Dermis microvascular lymphatic vessel endothelial cell (primary cell): ENCODE results near the gene COL4A2. TPM values are rescaled to one million over a fixed set of nuclear protein-coding genes. Genes with fewer than 3 reads are reported as not detected.

Experiments
- DNase-seq, 2 donors: peaks; one replicate each; pipeline versions ENCODE4 v3.0.0 to v3.0.0-alpha.2; 2010; ENCODE audit warnings: low read depth in 2 of 2
- total RNA-seq: library from RNA; depleted of rRNA; stranded (reverse); fragments of >200 nt; gene quantifications from 2 replicates; pipeline ENCODE4 v1.2.1, GENCODE V29; 2014

Gene COL4A2
- total RNA-seq, 1 donor from 2014 or later = 626 TPM

DNA sequence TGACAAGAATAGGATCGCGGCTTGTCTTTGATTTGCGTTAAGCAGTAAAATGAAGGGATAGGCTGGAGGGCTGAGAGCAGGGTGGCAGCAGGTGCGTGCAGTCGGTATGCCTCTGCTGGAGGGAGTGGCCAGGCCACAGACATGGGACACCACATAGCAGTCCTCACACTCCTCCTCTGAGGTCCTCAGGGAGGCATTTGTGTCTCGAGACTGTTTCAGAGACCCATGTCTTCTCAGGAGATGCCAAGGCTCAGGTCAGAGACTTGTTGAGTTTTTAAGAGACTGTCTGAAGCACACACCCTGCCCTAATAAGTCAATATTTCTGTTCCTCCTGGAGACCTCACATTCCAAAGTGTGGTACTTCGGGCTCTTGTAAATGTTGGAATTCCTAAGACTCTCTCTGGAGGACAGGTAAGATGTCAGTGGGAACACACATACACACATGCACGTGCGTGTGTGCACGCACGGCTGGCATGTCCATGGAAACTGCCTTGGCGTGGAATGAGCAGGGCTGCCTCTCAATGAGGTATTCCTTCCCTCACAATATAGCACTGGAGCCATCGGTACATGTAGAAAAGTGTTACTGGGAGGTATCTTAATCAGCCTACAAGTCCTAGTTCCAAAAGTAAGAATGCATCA is 46.4 kb downstream of the COL4A2 start:
- DNase-seq = no peak

DNA sequence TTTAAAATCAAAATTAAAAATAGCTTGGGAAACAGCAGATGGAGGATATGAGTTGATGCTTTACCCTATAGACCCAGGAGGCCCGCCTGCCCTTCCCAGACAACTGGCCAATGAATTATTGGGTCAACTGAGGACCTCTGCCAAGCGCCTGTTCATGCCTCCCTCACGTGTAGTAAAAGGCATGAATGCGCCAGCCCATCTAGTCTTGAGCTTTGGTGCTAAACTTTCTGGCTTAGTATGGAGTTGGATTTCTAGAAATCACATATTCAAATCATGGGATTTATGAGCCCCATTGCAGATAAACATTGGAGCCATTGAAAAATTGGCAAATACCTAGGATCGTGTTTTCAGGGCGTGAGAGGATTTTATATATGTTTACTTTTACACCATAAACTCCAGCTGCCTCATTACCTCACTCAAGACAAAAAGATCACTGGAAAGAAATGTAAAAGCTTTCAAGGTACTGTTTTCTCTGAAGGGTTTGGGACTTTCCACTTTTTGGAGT is 47.1 kb downstream of the COL4A2 start:
- DNase-seq = no peak

DNA sequence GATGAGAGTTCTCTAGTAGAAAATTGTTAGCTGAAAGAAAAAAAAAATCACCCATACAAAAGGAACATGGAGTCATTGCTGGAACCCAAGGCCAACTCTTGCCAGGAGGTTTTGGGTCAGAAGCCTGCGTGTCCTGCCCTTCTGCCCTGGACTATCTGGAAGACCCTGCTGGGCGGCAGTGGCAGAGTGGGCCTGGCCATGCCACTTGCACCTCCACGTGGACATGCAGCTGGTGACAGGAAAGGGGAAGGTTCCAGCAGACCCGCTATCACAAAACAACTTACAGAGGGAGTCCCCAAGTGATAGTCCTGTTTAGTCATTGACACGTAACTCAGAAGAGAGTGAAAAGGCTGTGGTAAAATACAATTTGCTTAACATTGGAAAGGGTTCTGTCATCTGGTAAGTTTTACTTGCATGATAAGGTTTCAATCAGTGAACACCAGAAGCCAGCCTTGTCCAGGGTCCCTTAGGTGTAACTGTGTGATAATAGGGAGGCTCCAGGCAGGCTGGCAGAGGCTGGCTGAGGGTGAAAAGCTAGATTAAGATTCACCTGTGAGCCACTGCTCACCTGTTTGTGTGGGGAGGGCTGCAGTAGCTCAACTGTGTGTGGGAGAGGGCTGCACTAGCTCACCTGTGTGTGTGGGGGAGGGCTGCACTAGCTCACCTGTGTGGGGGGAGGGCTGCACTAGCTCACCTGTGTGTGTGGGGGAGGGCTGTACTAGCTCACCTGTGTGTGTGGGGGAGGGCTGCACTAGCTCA is 47.8 kb downstream of the COL4A2 start:
- DNase-seq = no peak

DNA sequence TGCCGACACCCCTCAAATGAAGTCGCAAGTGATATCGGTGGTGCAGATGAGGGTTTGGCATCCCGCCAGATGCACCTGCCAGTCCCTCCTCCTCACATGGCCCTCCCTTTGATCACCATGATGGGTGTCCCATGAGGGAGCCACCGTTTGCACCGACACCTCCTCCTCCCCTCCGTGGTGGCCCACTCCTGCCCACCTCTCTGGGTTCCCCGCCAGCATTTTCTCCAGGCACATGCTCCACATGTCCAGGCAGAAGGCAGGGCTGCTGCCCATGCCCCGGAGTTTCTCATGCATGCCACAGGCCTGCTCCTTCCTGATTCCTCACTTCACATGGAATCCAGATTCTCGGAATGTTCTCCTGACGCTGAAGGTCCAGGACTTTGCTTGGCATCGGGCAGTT is 49.3 kb downstream of the COL4A2 start:
- DNase-seq = no peak

DNA sequence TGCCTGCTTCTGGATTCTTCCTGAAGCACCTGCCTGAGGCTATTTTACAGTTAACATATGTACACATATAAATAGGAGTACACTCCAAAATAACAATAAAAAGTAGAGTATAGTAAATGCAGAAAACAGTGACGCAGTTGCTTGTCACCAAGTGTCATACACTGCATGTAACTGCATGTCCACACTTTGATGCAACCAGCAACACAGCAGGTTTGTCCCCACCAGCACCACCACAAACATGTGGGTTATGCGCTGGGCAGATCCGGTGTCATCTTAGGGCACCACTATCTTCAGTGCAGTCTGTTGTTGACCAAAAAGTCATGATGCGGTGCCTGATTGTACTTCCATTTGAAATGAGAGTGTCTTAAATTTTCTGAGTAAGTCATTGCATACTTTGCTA is 51.3 kb downstream of the COL4A2 start:
- no peak for DNase-seq

DNA sequence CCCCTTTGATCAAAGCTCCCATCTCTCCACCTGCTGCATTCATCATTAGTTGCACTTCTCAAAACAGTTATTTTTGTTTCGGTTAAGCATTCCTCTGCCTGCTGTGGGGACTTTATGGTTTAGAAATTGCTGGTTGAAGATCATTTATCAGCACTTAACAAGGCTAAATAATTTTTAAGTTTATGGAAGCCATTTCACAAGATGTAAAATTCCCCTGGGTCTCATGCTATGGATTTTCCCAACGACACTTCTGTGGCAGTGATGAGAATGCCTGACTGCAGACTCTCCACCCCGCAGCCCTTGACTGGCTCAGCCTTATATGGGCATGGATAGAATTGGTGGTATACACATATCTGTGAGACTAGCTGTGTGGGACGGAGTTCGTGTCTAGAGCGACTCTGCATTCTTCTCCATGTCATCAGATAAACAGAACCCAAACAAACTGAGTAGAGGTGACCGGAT is 52.8 kb downstream of the COL4A2 start:
- DNase-seq = no peak

DNA sequence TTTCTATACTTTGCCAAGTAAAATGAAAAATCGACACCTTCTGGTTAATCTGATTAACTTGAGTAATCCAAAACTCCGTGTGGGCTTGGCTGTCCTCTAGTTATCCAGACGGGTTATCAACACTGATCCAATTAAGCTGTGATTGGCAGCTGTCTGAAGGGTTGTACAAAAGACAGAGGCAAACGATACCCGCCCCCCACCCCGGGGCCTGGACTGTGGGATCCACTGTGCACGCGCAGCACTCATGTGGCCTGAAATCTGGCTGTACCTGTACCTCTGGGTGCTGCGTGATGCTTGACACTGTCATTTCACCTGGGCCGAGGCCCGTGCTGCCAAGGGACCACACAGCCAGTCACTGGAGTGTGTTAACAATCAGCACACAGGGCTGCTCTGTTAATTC is 53.5 kb downstream of the COL4A2 start:
- no peak for DNase-seq

DNA sequence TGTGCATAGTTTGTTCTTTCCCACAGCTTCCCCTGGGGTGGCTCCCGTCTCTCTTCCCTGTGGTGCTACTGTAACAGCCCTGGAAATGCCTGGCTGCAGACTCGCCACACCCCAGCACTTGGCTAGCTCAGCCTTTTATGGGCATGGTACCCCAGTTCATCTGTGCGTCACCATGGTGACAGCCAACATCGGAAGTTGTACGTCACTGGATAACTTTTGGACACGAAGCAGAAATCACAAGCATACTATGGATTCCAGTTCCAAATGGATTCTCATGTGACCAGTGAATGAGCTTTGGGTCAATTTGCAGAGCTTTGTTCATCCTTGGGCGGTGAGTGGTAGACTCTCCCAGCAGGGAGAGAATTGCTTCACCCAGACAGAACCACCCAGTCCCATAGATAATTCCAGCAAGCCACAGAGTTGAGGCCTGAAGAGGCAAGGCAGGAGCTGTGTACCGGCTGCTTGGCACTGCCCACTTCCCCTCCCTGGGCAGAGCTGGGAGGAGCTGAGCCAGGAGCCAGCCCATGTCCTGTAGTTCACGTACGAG is 54.4 kb downstream of the COL4A2 start:
- DNase-seq = peak; percentile 35 to 73

DNA sequence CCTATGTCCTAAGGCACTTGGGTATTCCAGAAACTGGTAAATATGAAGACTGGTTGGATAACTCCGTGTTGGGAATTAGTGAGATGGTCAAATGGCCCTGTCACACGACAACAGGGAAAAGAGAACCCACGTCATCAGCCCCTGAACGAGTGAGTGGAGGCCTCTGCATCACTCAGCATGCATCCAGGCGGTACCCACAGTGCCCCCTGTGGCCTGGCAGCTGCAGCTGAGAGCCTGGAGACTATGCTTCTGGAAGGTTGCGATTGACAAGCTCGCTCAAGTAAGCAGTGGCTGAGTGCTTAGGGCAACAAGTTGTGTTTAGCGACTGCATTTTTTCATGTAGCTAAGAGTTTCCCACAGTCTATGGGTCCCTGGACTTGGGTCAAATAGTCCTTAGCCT is 55.9 kb downstream of the COL4A2 start:
- no peak for DNase-seq

DNA sequence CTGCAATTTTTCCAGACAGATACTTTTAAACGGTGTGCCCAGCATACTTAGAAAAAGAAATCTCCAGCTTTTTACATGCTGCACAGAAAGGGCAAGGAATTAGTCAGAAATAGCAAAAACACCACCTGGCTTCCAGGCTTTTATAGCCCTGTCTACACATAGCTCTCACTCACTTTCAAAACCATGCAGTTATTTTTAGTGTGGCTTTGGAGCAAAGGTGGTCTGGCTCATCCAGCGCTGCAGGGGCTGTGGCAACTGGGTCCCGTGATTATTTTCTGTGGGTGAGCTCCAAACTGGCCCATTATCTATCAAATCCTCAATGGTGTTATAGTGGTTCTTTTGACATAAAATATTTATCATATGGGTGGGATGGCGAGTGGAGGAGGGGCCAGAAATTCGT is 57.0 kb downstream of the COL4A2 start:
- DNase-seq = no peak

DNA sequence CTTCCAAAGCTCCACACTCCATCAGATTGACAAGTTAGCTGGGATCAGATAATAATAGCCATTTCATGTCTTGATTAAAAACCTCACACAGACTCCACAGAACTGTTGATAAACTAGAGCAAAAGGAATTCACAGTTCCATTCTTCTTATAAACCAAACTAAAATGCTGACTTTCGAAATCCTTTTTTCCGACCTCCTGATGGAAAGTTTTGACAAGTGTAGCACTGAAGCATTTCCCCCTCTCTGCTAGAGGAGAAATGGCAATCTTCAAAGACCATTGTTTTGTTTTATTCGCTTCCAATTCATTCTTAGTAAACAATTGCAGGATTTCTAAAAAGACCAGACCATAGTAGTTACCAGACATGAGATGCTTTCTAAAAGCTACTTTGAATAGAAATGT is 58.8 kb downstream of the COL4A2 start:
- no peak for DNase-seq

DNA sequence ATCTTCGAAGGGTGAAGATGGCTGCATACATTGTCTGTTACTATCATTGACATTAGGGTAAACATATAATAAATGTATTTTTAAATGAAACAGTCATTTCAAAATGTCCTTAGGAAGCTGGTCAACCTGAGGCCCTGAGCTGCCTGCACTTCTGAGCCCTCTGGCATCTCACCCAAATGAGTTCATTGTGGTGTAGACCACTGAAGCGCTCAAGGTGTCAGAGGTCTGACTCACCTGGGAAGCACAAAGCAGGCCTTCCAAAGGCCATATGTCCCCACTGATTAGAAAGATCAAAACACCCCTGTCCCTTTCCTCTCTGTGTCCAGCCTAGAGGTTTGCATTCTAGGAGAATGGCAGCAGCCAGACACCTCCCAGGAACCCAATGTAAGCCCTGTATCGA is 59.6 kb downstream of the COL4A2 start:
- no peak for DNase-seq

DNA sequence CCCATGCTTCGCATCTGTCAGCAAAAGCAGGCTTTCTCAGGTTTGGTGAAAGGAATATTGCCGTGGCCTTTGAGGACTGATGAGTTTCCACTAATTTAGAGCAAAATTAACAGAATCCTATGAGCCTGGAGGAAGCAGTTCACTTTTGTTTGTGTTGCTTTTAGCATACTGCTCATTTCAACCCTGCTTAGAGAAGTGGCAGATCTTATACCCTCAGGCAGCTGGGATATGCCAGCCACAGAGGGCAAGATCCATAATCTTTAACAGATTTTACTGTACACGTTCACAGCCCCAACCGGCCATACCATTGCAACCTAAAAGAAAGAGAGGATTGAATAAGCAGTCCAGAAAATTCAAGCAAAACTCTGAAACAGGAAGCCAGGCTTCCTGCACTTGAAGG is 60.5 kb downstream of the COL4A2 start:
- DNase-seq = no peak

DNA sequence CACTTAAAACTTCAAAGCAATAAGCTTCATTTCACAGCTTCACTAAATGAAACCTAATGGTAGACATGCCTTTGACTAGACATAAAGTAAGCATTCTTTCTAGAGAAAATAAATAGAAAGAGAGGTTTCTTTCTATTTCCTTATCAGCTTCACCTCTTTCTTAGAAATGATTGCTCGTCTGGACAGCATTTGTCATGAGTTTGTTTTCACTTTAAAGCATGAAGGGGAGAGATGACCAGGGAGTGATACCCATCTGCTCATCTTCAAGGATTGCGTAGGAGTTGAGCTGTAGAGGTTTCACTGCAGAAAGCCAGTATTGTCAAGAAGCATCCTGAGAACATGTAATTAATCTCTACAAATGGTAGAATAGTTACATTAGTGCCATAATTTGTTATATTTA is 61.3 kb downstream of the COL4A2 start:
- DNase-seq = no peak

DNA sequence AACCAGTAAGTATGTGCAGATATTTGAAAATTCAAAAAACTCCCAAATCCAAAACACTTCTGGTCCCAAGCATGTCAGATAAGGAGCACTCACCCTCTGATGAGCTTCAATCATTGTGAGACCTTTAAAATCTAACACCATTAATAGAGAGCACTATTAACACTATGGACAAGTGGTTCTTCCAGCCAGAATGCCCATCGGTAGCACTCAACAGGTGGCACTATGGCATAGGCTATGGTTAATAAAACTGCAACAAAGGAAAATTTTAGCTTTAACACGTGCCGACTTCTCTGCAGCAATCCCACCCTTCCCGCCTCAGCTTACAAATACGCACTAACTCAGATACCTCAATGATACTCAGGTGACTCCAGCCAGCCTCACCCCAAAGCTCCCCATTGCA is 62.3 kb downstream of the COL4A2 start:
- DNase-seq = no peak

DNA sequence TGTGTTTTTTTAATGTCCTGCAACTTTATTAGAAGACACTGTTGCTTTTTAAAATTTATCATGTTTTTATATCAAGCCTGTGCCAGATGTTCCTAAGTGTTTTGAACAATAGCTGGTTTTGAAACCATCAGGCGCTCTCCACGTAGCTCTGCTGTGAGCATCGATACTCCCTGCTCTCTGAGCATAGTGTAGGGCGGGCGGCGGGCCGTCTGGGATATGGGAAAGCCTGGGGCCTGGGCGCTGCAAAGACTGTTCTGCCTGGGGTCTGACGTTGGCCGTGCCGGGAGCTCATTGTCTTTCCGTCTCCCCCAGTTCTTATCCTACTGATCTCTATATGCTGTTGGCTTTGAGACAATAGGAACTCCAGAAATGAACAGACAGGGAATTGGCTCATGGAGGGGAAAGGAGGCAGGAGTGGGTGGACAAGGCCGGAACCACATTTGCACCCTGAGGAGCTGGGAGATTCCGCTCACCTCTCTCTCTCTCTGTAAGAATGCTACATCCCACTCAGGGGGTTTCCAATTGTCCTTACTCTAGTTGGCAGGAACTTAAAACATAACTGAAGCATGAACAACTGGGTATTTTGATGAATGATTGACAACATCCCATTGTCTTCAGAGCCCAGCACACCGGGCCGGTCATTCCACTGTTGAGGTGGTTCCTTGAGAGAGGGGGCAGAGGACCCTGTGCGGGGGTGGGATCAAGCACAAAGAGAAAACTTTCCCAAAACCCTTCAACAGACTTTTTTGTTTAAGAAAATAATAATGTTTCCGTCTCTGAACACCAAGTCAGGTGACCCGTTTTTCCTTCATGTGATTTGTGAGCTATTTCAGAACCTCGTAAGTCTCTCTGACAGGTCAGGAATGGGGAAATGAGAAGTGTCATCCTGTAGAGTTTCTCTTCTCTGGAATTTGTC is 64.7 kb downstream of the COL4A2 start:
- peak; percentile 90 to 99 for DNase-seq

DNA sequence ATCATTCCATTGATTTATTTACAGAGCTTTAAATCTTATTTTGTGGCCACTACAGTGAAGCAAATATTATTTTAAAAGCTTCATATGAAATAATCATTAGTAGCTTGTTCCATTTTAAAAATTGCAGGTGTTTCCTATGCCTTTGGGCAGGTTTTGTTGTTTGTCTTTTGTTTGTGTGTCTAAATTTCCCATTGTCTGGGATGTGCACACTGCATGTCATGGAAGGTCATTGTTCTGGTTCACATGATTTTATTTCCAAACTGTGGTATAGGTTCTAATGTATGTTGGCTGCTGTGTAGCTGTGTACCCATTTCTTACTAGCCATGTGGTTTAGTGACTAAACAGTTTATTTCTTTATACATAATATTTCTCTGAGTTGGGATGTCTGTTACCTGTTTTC is 65.6 kb downstream of the COL4A2 start:
- DNase-seq = peak; percentile 88 to 91

DNA sequence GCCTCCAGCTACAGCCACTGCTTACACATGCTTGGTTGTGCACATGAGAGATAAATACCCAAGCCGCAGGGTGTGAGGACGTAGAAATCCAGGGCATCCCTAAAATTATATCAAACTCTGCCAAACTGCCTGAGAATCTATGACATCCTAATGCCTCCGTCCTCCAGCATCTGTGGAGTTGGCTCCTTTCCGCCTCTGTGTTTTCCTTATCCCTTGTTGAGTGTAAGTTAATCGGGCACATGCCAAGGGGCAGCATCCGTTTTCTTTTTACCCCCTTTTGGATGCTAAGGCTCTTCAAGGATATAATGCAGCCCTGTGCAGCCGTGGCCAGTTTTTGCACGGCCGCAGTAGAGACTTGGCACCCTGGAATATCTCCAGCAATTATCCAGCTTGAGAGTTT is 66.5 kb downstream of the COL4A2 start:
- DNase-seq = no peak

DNA sequence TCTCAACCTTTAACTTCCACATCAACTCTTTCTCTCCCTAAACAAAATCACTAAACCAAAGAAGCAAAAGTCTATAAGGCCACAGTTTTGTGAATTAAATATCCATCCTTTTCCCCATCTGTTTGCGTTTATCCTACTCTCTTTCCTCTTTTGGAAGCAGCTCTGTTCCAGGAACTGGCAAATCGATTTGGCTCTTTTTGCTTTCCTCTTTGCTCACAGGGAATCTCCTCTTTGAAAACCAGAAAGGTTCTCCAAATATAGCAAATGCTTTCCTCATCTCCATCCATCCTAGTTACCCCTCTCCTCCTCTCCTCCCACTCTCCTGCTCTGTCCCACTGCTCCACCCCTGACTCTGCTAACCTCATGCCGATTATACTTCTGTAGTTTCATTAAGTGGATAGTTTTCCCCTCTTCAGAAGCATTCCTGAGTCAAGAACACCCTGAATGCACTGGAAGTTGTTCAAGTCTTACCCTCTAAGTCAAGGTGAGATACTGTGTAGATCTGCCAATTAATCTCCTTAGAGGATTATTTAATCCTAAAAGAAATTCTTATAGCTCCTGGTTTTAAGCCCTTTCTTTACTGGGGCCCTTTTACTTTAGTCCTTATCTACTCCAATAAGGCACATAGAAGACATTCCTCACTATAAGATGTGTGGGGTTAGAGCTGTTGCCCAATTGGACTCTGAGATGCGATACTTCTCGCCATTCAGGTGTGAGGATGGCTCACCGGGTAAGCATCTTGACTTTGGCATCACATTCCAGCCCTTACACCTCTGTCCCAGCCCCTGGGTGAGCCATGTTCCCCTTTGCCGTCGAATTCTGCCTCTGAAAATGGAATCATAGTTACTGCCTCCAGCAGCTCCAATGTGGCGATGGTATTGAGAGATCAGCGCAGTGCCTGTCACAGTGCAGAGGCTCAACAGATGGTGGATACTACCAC is 67.6 kb downstream of the COL4A2 start:
- no peak for DNase-seq

DNA sequence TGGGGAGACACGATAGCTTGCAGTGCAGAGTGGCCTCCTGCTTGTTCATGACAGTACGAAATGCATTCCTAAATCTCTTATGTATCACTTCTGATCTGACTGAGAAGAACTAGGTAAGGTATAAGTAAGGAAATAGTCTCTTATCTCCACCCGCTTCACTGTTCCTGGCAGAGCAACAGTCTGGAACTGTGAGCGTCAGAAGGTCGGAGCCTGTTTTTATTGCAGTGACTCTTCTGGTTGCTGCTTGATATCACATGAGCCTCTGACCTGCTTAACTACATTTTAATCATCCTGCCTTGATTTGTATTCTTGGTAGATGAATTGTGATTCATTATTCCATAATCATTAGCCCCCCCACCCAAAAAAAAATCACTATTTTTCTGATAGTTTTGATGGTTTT is 69.0 kb downstream of the COL4A2 start:
- DNase-seq = peak in 1 of 2 donors; percentile 32
